Measurements from ENCODE around the gene NFKBIE. TPM values are rescaled to one million over a fixed set of nuclear protein-coding genes. Genes with fewer than 3 reads are reported as not detected.
A peak's percentile ranks its signal among the peaks of the same experiment; 100 is the strongest.

Gene NFKBIE
- total and polyA plus RNA-seq, 2 of the 13 experiments (the other 11 are each of a cell fraction or from before 2014, with no cell fraction given) = 6.7 to 14.5 TPM

DNA sequence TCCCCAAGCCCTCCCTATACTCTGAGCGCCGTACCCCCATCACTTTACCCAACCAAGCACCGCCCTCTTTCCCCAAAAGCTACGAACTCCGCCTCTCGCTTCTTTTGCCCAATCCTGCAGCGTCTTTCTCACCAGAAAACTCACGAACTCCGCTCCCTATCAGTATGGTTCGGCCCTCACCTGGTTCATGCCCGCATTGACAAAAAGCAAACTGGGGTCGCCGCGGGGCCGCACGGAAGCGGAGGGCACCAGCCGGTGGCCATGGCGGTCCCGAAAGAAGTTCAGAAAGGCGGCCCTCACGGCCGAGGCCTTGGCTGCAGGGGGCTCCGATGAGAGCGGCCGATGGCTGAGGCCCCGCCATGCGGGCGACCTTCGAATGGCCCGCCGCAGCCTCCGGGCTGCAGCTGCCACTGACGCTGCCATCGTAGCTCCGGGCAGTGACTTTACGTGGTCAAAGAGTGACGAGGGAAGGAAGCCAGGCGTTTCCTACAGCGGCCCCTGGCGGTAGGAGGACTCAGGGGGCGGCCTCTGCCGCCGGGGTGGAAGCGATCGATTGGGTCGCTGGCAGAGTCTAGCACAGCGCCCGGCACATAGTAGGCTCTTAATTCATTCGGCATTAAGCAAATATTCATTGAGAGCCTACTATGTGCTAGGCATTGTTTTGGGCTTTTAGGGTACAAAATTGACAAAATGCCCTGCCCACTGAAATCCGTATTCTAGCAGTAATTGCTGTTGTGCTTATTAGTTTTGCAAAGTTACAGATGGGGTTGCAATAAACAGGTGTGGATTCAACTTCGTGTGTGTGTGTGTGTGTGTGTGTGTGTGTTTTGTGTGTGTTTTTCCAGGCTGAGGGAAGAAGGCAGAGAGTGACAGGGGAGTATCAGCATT lies 47.8 kb upstream of the NFKBIE start, which contains the start of gene AARS2 (continued):
- TF ChIP-seq, protein P1, sequence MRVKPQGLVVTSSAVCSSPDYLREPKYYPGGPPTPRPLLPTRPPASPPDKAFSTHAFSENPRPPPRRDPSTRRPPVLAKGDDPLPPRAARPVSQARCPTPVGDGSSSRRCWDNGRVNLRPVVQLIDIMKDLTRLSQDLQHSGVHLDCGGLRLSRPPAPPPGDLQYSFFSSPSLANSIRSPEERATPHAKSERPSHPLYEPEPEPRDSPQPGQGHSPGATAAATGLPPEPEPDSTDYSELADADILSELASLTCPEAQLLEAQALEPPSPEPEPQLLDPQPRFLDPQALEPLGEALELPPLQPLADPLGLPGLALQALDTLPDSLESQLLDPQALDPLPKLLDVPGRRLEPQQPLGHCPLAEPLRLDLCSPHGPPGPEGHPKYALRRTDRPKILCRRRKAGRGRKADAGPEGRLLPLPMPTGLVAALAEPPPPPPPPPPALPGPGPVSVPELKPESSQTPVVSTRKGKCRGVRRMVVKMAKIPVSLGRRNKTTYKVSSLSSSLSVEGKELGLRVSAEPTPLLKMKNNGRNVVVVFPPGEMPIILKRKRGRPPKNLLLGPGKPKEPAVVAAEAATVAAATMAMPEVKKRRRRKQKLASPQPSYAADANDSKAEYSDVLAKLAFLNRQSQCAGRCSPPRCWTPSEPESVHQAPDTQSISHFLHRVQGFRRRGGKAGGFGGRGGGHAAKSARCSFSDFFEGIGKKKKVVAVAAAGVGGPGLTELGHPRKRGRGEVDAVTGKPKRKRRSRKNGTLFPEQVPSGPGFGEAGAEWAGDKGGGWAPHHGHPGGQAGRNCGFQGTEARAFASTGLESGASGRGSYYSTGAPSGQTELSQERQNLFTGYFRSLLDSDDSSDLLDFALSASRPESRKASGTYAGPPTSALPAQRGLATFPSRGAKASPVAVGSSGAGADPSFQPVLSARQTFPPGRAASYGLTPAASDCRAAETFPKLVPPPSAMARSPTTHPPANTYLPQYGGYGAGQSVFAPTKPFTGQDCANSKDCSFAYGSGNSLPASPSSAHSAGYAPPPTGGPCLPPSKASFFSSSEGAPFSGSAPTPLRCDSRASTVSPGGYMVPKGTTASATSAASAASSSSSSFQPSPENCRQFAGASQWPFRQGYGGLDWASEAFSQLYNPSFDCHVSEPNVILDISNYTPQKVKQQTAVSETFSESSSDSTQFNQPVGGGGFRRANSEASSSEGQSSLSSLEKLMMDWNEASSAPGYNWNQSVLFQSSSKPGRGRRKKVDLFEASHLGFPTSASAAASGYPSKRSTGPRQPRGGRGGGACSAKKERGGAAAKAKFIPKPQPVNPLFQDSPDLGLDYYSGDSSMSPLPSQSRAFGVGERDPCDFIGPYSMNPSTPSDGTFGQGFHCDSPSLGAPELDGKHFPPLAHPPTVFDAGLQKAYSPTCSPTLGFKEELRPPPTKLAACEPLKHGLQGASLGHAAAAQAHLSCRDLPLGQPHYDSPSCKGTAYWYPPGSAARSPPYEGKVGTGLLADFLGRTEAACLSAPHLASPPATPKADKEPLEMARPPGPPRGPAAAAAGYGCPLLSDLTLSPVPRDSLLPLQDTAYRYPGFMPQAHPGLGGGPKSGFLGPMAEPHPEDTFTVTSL (CRISPR knock-in tag; IDR thresholded peaks at IDR 0.05; ENCODE audit: borderline replicate concordance) = peak; percentile 63; the same call in 1 of the 2 replicates
- TF ChIP-seq CBX2 (IDR thresholded peaks at IDR 0.05; ENCODE audit: low read depth, low read length) (no peak), CBX2 (CRISPR knock-in tag; IDR thresholded peaks at IDR 0.05; ENCODE audit: low read depth) (peak; percentile 69; the same call in 1 of the 2 replicates), SALL1 (CRISPR knock-in tag; IDR thresholded peaks at IDR 0.05) (peak; percentile 95), MED8 (CRISPR knock-in tag; IDR thresholded peaks at IDR 0.05; ENCODE audit: insufficient replicate concordance) (peak; percentile 75), GFI1 (CRISPR knock-in tag; IDR thresholded peaks at IDR 0.05; ENCODE audit: borderline replicate concordance) (peak; percentile 83; the same call in 1 of the 2 replicates), ZNF430 (CRISPR knock-in tag; IDR thresholded peaks at IDR 0.05) (peak; percentile 91), KDM2A (CRISPR knock-in tag; IDR thresholded peaks at IDR 0.05; ENCODE audit: borderline replicate concordance, low read depth) (peak; percentile 99), NFIC (IDR thresholded peaks at IDR 0.05; ENCODE audit: low read length) (peak; percentile 50; the same call in 1 of the 2 replicates), DNMT1 (CRISPR knock-in tag; IDR thresholded peaks at IDR 0.05) (peak; percentile 80; the same call in 1 of the 2 replicates), SUZ12 (IDR thresholded peaks at IDR 0.05; ENCODE audit: low read depth, low read length) (no peak), ZNF530 (CRISPR knock-in tag; IDR thresholded peaks at IDR 0.05; ENCODE audit: low read depth) (no peak), NCOA1 (CRISPR knock-in tag; IDR thresholded peaks at IDR 0.05) (peak; percentile 79; the same call in 1 of the 2 replicates), NR2C2 (CRISPR knock-in tag; IDR thresholded peaks at IDR 0.05; ENCODE audit: borderline replicate concordance) (peak; percentile 89)
- TF ChIP-seq, protein P2, sequence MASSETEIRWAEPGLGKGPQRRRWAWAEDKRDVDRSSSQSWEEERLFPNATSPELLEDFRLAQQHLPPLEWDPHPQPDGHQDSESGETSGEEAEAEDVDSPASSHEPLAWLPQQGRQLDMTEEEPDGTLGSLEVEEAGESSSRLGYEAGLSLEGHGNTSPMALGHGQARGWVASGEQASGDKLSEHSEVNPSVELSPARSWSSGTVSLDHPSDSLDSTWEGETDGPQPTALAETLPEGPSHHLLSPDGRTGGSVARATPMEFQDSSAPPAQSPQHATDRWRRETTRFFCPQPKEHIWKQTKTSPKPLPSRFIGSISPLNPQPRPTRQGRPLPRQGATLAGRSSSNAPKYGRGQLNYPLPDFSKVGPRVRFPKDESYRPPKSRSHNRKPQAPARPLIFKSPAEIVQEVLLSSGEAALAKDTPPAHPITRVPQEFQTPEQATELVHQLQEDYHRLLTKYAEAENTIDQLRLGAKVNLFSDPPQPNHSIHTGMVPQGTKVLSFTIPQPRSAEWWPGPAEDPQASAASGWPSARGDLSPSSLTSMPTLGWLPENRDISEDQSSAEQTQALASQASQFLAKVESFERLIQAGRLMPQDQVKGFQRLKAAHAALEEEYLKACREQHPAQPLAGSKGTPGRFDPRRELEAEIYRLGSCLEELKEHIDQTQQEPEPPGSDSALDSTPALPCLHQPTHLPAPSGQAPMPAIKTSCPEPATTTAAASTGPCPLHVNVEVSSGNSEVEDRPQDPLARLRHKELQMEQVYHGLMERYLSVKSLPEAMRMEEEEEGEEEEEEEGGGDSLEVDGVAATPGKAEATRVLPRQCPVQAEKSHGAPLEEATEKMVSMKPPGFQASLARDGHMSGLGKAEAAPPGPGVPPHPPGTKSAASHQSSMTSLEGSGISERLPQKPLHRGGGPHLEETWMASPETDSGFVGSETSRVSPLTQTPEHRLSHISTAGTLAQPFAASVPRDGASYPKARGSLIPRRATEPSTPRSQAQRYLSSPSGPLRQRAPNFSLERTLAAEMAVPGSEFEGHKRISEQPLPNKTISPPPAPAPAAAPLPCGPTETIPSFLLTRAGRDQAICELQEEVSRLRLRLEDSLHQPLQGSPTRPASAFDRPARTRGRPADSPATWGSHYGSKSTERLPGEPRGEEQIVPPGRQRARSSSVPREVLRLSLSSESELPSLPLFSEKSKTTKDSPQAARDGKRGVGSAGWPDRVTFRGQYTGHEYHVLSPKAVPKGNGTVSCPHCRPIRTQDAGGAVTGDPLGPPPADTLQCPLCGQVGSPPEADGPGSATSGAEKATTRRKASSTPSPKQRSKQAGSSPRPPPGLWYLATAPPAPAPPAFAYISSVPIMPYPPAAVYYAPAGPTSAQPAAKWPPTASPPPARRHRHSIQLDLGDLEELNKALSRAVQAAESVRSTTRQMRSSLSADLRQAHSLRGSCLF (CRISPR knock-in tag; IDR thresholded peaks at IDR 0.05; ENCODE audit: borderline replicate concordance) = peak; percentile 78; the same call in 1 of the 2 replicates
- TF ChIP-seq, protein P3, sequence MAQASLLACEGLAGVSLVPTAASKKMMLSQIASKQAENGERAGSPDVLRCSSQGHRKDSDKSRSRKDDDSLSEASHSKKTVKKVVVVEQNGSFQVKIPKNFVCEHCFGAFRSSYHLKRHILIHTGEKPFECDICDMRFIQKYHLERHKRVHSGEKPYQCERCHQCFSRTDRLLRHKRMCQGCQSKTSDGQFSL (CRISPR knock-in tag; IDR thresholded peaks at IDR 0.05) = peak; percentile 81

Measured in HepG2 (cell line).